Measurements from ENCODE around the gene PHF3.

GRCh38 chr6:63730311-63730710 is 94.7 kb downstream of the PHF3 start:
- TF ChIP-seq CTCF (conservative IDR thresholded peaks at IDR 0.05; ENCODE audit: low read depth in 2 of 2) = no peak
- no peak for TF ChIP-seq POLR2AphosphoS5 (IDR thresholded peaks at IDR 0.05; ENCODE audit: low read depth)
- no peak for TF ChIP-seq JUNB (IDR thresholded peaks at IDR 0.05; ENCODE audit: unreplicated experiment)
- TF ChIP-seq EZH2phosphoT487 (IDR thresholded peaks at IDR 0.05; ENCODE audit: unreplicated experiment) = no peak
- no peak for TF ChIP-seq REST (IDR thresholded peaks at IDR 0.05; ENCODE audit: unreplicated experiment)
- no peak for TF ChIP-seq ETS1 (IDR thresholded peaks at IDR 0.05)
- TF ChIP-seq CREB1 (CRISPR knock-in tag; IDR thresholded peaks at IDR 0.05; ENCODE audit: low read depth) = no peak
